Spinal cord (tissue), 10 donors: ENCODE results near the gene TBATA. TPM values are rescaled to one million over a fixed set of nuclear protein-coding genes. Genes with fewer than 3 reads are reported as not detected.
"Not testable (repeated sequence)": the region's sequence is repeated elsewhere in the genome, so short reads cannot be mapped to it uniquely, and the experiment has no call there.

Source experiments
- DNase-seq, 6 donors: peaks; one replicate each; pipeline versions ENCODE4 v3.0.0 to v3.0.0-alpha.2; 2013 to 2015; ENCODE audit warnings: low spot score in 6 of 6, low read depth in 4 of 6
- H3K27ac ChIP-seq: one replicate; pipeline ENCODE4 v1.5.1; 2013; ENCODE audit warnings: low read depth, low read length, control low read depth
- H3K27me3 ChIP-seq: one replicate; pipeline ENCODE4 v1.6.1; 2013; ENCODE audit warnings: low read length; ENCODE audit not compliant: control insufficient read depth, insufficient read depth
- H3K36me3 ChIP-seq: one replicate; pipeline ENCODE4 v1.6.1; 2013; ENCODE audit warnings: low read length; ENCODE audit not compliant: control insufficient read depth, insufficient read depth
- H3K4me1 ChIP-seq: one replicate; pipeline ENCODE4 v1.6.1; 2013; ENCODE audit warnings: low read length; ENCODE audit not compliant: control insufficient read depth, insufficient read depth
- H3K4me3 ChIP-seq: one replicate; pipeline ENCODE4 v1.5.1; 2013; ENCODE audit warnings: low read depth, low read length, control low read depth
- H3K9me3 ChIP-seq: one replicate; pipeline ENCODE4 v1.6.1; 2013; ENCODE audit warnings: low read length; ENCODE audit not compliant: control insufficient read depth, insufficient read depth
- WGBS: methylation state at CpG from one replicate; pipeline ENCODE4 v1.1.5; 2013; ENCODE audit warnings: missing lambda C conversion rate; ENCODE audit not compliant: insufficient coverage; 5-methylcytosine and 5-hydroxymethylcytosine counted together
- polyA plus RNA-seq, 2 donors: library from polyadenylated mRNA; unstranded; fragments of 120-200 nt; gene quantifications; one replicate each; pipeline ENCODE4 v1.2.1, GENCODE V29; 2013; ENCODE audit not compliant: insufficient read length in 2 of 2
- total RNA-seq, 2 donors: library from RNA; depleted of rRNA in 1 of 2; stranded (reverse); fragments of 120-200 nt in 1 of 2; fragments of >200 nt in 1 of 2; gene quantifications; one replicate each; pipeline versions ENCODE4 v1.2.3 to v1.2.4, GENCODE V29; 2013 to 2014
- donor health status: healthy.

The TBATA gene
- total and polyA plus RNA-seq, 4 donors = not detected

DNA sequence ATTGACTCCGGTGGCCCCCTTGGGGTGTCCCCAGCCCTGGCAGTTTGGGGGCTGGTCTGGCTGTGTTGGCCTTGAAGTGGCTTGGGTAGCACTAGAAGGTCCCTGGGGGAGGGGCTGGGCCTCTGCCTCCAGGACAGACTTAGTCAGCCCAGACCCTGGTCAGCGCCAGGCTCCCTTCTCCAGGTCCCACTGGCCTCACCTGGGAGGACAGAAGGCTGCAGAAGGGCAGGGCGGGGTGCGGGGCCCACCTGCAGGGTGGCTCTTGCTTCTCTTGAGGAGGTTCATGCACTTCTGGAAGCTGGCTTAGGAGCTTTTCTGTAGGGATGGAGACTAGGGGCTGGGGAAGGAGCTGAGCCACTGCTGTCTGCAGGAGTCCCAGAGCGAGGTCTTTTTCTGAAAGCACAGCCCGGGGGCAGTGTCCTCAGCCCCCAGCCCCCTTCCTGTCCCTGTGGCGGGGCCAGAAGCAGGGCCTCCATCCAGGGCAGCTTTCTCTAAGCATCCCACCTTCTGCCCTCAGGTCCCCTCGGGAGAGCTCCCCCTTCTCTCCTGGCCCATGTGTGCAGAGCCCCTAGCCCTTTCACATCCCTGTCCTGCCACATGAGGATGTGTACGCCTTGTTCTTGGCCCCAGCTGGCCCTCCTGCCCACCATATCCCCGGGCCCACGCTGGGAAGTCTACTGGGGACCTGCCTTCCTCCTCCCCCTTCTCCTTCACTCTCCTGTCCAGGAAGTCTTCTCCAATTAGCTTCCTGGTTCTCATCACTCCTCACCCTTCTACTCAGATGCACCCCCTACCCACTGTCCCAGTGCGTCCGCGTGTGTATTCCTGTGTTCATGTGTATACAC lies 11.0 kb downstream of the TBATA start:
- DNase-seq = no peak
- no peak overlapping the region for H3K27ac ChIP-seq
- H3K36me3 ChIP-seq = no peaks in the 10 kb centered on the region
- no peaks in the 10 kb centered on the region for H3K9me3 ChIP-seq
- 88% methylated on average over 11 of the region's 14 CpGs for WGBS
- H3K4me1 ChIP-seq = peaks cover 9% of the 10 kb centered on the region
- H3K4me3 ChIP-seq = no peak overlapping the region
- no peaks in the 10 kb centered on the region for H3K27me3 ChIP-seq

- Histone ChIP-seq H3K27ac (no peak overlapping the region), H3K9me3 (no peaks in the 10 kb centered on the region), H3K36me3 (no peaks in the 10 kb centered on the region), H3K27me3 (no peaks in the 10 kb centered on the region), H3K4me3 (no peak overlapping the region), H3K4me1 (peaks cover 5% of the 10 kb centered on the region)
- WGBS = 88% methylated on average over 8 of the region's 9 CpGs
- no peak for DNase-seq
Observed at GRCh38 chr10:70773461-70773860, 11.7 kb downstream of the TBATA start.

GRCh38 chr10:70772627-70773026 lies 12.6 kb downstream of the TBATA start:
- no peak overlapping the region for H3K27ac ChIP-seq

DNA sequence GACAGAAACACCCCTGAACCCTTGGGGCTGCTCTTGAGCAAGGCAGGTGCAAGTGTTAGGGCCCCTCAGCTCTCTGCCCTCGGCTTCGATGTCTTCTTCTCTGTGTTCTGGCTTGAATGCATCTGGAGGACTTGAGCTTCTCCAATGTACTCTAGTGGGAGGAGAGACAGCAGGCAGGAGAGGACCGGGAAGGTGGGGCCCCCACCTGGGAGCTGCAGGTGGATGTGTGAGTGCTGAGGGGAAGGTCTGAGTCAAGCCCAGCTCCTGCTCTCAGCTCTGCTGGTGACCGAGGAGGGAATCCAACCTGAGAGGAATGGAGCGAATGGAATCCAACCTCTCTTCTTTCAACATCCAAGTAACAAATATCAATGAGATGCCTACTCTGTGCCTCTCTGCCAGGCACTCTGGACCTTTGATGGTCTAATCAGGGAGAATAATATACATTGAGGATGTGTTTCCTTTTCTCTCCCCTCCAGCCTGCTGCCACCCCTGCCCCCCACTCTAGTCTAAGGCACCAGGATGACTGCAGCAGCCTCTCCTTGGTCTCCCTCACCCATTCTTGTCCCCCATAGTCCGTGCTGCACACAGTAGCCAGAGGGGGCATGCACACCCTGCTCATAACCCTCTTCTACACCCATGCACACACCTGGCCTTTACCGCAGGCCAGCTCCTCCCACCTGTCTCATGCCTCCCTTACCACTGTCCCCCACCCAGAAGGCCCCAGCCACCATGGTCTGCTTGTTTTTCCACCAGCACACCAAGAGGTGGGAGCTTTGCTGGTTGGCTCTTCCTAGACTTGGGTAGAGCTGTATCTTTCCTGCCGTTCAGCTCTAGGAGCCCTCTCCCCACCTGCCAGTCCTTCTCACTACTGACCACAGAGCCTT lies 13.6 kb downstream of the TBATA start:
- 80% methylated on average over 5 of the region's 8 CpGs for WGBS
- Histone ChIP-seq H3K9me3 (peaks cover under 1% of the 10 kb centered on the region), H3K4me3 (no peak overlapping the region), H3K36me3 (no peaks in the 10 kb centered on the region), H3K27ac (no peak overlapping the region), H3K27me3 (no peaks in the 10 kb centered on the region), H3K4me1 (peaks cover 5% of the 10 kb centered on the region)
- no peak for DNase-seq

More at GRCh38 chr10:70772627-70773026, 12.6 kb downstream of the TBATA start:
- WGBS = 89% methylated on average over 2 of the region's 4 CpGs
- Histone ChIP-seq H3K9me3 (no peaks in the 10 kb centered on the region), H3K36me3 (no peaks in the 10 kb centered on the region), H3K4me3 (no peak overlapping the region), H3K27me3 (no peaks in the 10 kb centered on the region), H3K4me1 (peaks cover 5% of the 10 kb centered on the region)
- DNase-seq = no peak

- not testable (repeated sequence) for H3K27me3 ChIP-seq, H3K9me3 ChIP-seq, H3K4me3 ChIP-seq, H3K4me1 ChIP-seq, H3K27ac ChIP-seq, H3K36me3 ChIP-seq, DNase-seq
- 100% methylated on average over 3 of the region's 7 CpGs for WGBS
Observed at GRCh38 chr10:70770516-70770915, 14.7 kb downstream of the TBATA start.

- H3K9me3 ChIP-seq = peaks cover 8% of the 10 kb centered on the region
- no peaks in the 10 kb centered on the region for H3K27me3 ChIP-seq
- no peaks in the 10 kb centered on the region for H3K36me3 ChIP-seq
- H3K4me1 ChIP-seq = no peaks in the 10 kb centered on the region
- no peak overlapping the region for H3K4me3 ChIP-seq
- no peak overlapping the region for H3K27ac ChIP-seq
- no CpG with 5 or more reads among the region's 2 CpGs for WGBS
- no peak for DNase-seq
Observed at GRCh38 chr10:70770001-70770400, 15.2 kb downstream of the TBATA start.

DNA sequence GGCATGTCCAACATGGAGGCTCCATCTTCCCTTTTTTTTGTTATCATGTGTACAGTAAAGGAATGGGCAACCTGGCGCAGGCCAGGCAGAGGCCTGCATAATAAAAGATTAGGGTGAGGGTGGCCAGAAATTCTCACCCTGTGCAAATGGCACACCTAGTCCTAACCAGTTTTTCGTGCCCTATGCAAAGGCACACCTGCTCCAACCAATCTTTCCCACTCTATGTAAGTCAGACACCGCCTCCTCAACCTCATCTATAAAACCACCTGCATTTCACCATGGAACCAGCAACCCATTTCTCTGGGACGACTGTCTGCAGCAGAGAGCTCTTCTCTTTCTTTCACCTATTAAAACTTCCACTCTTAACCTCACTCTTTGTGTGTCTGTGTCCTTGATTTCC lies 16.1 kb downstream of the TBATA start:
- no peak overlapping the region for H3K27ac ChIP-seq
- H3K27me3 ChIP-seq = no peaks in the 10 kb centered on the region
- 94% methylated on average over 3 of the region's 4 CpGs for WGBS
- no peaks in the 10 kb centered on the region for H3K4me1 ChIP-seq
- H3K36me3 ChIP-seq = no peaks in the 10 kb centered on the region
- H3K4me3 ChIP-seq = no peak overlapping the region
- no peak for DNase-seq
- peaks cover 8% of the 10 kb centered on the region for H3K9me3 ChIP-seq

GRCh38 chr10:70768026-70768685 lies 17.0 kb downstream of the TBATA start:
- H3K4me3 ChIP-seq, H3K27me3 ChIP-seq, DNase-seq, H3K9me3 ChIP-seq, H3K4me1 ChIP-seq, H3K27ac ChIP-seq, H3K36me3 ChIP-seq: not testable (repeated sequence)
- no CpG with 5 or more reads among the region's 6 CpGs for WGBS

GRCh38 chr10:70765794-70766594 lies 19.2 kb downstream of the TBATA start:
- 98% methylated on average over 8 of the region's 8 CpGs for WGBS
- H3K4me1 ChIP-seq = peaks cover 27% of the 10 kb centered on the region
- no peak overlapping the region for H3K27ac ChIP-seq
- H3K4me3 ChIP-seq = no peak overlapping the region
- peaks cover 8% of the 10 kb centered on the region for H3K9me3 ChIP-seq
- no peak for DNase-seq
- H3K27me3 ChIP-seq = no peaks in the 10 kb centered on the region
- no peaks in the 10 kb centered on the region for H3K36me3 ChIP-seq
